Endothelial cell of umbilical vein (primary cell): ENCODE measurements around the gene AMOT. TPM values are rescaled to one million over a fixed set of nuclear protein-coding genes. Genes with fewer than 3 reads are reported as not detected.

Source experiments
- BruUV-seq: library from RNA; stranded (reverse); fragments of 400-500 nt; replicated peaks from 2 replicates; lab custom pipeline; 2021; lab: Mats Ljungman, UMichigan
- CTCF ChIA-PET: fragments of 300-600, 350-600 bp; sonication (Branson Sonifier 250); formaldehyde crosslinking; loops from one replicate; lab custom pipeline; 2021; ENCODE audit warnings: antibody characterized with exemption, inconsistent platforms; lab: Charles Lee
- POLR2A ChIA-PET: fragments of 300-600, 350-600 bp; sonication (Branson Sonifier 250); formaldehyde crosslinking; loops from one replicate; lab custom pipeline; 2021; ENCODE audit warnings: antibody characterized with exemption, inconsistent platforms; lab: Charles Lee
- DNase-seq: peaks from one replicate; pipeline ENCODE4 v3.0.0-alpha.2; 2011; ENCODE audit warnings: low read depth, low spot score
- FAIRE-seq: peaks from 2 replicates; lab custom pipeline; 2011; peaks lifted over from hg19 to GRCh38; lab: Jason Lieb, UNC
- H2AFZ ChIP-seq: 2 replicates; pipeline ENCODE4 v1.6.0; 2012; ENCODE audit warnings: low read depth, low read length, control low read depth, inconsistent platforms
- H3K27ac ChIP-seq: 2 replicates; pipeline ENCODE4 v1.5.1; 2011; ENCODE audit warnings: low read depth, mild to moderate bottlenecking, control low read depth, low read length, moderate library complexity; ENCODE audit not compliant: insufficient read depth
- H3K27me3 ChIP-seq, 2 experiments: 2 replicates each; pipeline versions ENCODE4 v1.6.0 to v1.6.1; 2011; ENCODE audit warnings: low read length in 2 of 2, mixed read lengths in 1 of 2; ENCODE audit not compliant: control insufficient read depth in 2 of 2, insufficient read depth in 2 of 2
- H3K36me3 ChIP-seq, 2 experiments: 2 replicates in 1 of 2; 3 replicates in 1 of 2; pipeline ENCODE4 v1.5.1; 2011; ENCODE audit warnings: low read length in 2 of 2, mild to moderate bottlenecking in 1 of 2, moderate library complexity in 1 of 2; ENCODE audit not compliant: control insufficient read depth in 2 of 2, insufficient read depth in 2 of 2; ENCODE audit errors: extremely low read depth in 1 of 2
- H3K4me1 ChIP-seq: 3 replicates; pipeline ENCODE4 v1.5.1; 2011; ENCODE audit warnings: mild to moderate bottlenecking, low read length; ENCODE audit not compliant: control insufficient read depth, insufficient read depth; ENCODE audit errors: extremely low read depth
- H3K4me2 ChIP-seq: 2 replicates; pipeline ENCODE4 v1.6.1; 2011; ENCODE audit warnings: low read length, control low read depth, mixed read lengths; ENCODE audit not compliant: insufficient read depth
- H3K4me3 ChIP-seq, 3 experiments: fragments of 200-600 bp in 1 of 3; sonication (generic), shearing (Covaris generic) in 1 of 3; replicated peaks in 1 of 3; 2 replicates each; pipeline ENCODE4 v1.5.1; 2011 to 2016; ENCODE audit warnings: control low read depth in 3 of 3, low read length in 3 of 3, mild to moderate bottlenecking in 2 of 3, inconsistent platforms in 1 of 3, low read depth in 1 of 3, moderate library complexity in 1 of 3; ENCODE audit not compliant: insufficient read depth in 1 of 3
- H3K79me2 ChIP-seq: 2 replicates; pipeline ENCODE4 v1.6.0; 2012; ENCODE audit warnings: low read length, inconsistent platforms; ENCODE audit not compliant: control insufficient read depth, insufficient read depth
- H3K9ac ChIP-seq: replicated peaks from 2 replicates; pipeline ENCODE3; 2011; ENCODE audit warnings: low read length, control low read depth; ENCODE audit not compliant: insufficient read depth; ENCODE audit errors: extremely low read depth
- H3K9me1 ChIP-seq: replicated peaks from 3 replicates; pipeline ENCODE4 v1.6.0; 2011; ENCODE audit warnings: mild to moderate bottlenecking, low read length; ENCODE audit not compliant: control insufficient read depth, insufficient read depth; ENCODE audit errors: extremely low read depth
- H3K9me3 ChIP-seq: replicated peaks from 2 replicates; pipeline ENCODE4 v1.5.1; 2012; ENCODE audit warnings: low read length, inconsistent platforms; ENCODE audit not compliant: control insufficient read depth, insufficient read depth
- H4K20me1 ChIP-seq: replicated peaks from 2 replicates; pipeline ENCODE3; 2011; ENCODE audit warnings: mild to moderate bottlenecking, low read length; ENCODE audit not compliant: control insufficient read depth, insufficient read depth; ENCODE audit errors: extremely low read depth
- FOS ChIP-seq: IDR thresholded peaks from 2 replicates; pipeline ENCODE4 v1.6.1; 2011; ENCODE audit warnings: mild to moderate bottlenecking, low read length, moderate library complexity, borderline replicate concordance; ENCODE audit not compliant: insufficient read depth
- GATA2 ChIP-seq: IDR thresholded peaks from 2 replicates; pipeline ENCODE4 v1.7.0; 2011; ENCODE audit warnings: low read depth, mild to moderate bottlenecking, moderate library complexity, mixed read lengths, low read length; ENCODE audit not compliant: insufficient read length, insufficient read depth
- JUN ChIP-seq: IDR thresholded peaks from 2 replicates; pipeline ENCODE4 v1.6.1; 2011; ENCODE audit warnings: borderline replicate concordance, low read depth; ENCODE audit not compliant: insufficient read length, insufficient read depth
- MYC ChIP-seq: IDR thresholded peaks from one replicate; pipeline ENCODE4 v1.6.1; 2011; ENCODE audit warnings: mild to moderate bottlenecking, low read depth, low read length
- POLR2A ChIP-seq: IDR thresholded peaks from 2 replicates; pipeline ENCODE4 v1.6.1; 2012; ENCODE audit warnings: low read depth, mild to moderate bottlenecking, control low read depth, low read length
- POLR2AphosphoS5 ChIP-seq: IDR thresholded peaks from 2 replicates; pipeline ENCODE4 v1.6.1; 2012; ENCODE audit warnings: low read depth, mild to moderate bottlenecking, control low read depth, low read length, moderate library complexity; ENCODE audit not compliant: insufficient read depth
- dilution Hi-C: fragments of 300-500 bp; cut with MboI; formaldehyde crosslinking; loops from one replicate; pipeline ENCODE4 v1.15.0; 2019; ENCODE audit warnings: low sequenced_read_pairs; ENCODE audit not compliant: extremely low pct_ligation_motif_present
- intact Hi-C: fragments of 100-400 bp; cut with micrococcal nuclease; formaldehyde crosslinking; loops from one replicate; pipeline ENCODE4 v1.10.0; 2022
- polyA plus RNA-seq, 4 experiments: library from polyadenylated mRNA; depleted of rRNA in 3 of 4; stranded (reverse) in 3 of 4; unstranded in 1 of 4; fragments of >200 nt; gene quantifications; 2 replicates each; pipeline versions ENCODE4 v1.2.1 to v1.2.3, GENCODE V29; 2011 to 2012; ENCODE audit warnings: missing spikeins in 1 of 4
- total RNA-seq: library from RNA; stranded (reverse); gene quantifications from 2 replicates; pipeline ENCODE4 v1.2.3, GENCODE V29; 2021
- TF ChIP-seq, protein P1 (sequence below), 2 donors: IDR thresholded peaks; 1 replicate in 1 of 2; 2 replicates in 1 of 2; pipeline ENCODE4 v1.5.1; 2011; ENCODE audit warnings: low read length in 2 of 2, mild to moderate bottlenecking in 2 of 2, moderate library complexity in 2 of 2, control low read depth in 1 of 2, inconsistent platforms in 1 of 2, low read depth in 1 of 2; ENCODE audit not compliant: insufficient read depth in 1 of 2; ENCODE audit errors: extremely low read depth in 1 of 2
- TF ChIP-seq, protein P2 (sequence below): IDR thresholded peaks from 2 replicates; pipeline ENCODE4 v1.6.1; 2011; ENCODE audit not compliant: insufficient read depth, insufficient read length

Gene AMOT
- total and polyA plus RNA-seq, 2 donors (not counting 3 experiments of a cell fraction or from before 2014, with no cell fraction given) = 0.68 to 3.5 TPM

DNA sequence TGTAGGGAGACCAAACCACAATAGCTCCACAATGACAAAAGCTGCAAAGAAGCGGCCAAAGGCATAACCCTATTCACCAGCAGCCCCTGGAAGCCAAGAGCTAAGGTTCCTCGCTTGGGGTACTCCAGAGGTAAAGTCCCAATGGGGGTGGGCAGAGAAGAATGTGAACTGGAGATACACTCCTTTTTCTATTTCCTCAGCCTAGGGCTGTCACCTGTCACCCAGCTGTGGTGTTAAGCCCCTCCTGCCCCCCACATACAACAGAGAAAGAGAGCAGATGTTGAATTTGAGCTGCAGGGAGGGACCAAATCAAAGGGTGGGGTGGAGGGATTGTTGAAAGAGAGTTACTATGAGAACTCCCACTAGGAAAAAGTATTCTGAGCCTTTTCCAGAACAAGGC is 26.1 kb downstream of the AMOT start:
- TF ChIP-seq JUN = no peak
- no peak for TF ChIP-seq MYC
- TF ChIP-seq, protein P1, sequence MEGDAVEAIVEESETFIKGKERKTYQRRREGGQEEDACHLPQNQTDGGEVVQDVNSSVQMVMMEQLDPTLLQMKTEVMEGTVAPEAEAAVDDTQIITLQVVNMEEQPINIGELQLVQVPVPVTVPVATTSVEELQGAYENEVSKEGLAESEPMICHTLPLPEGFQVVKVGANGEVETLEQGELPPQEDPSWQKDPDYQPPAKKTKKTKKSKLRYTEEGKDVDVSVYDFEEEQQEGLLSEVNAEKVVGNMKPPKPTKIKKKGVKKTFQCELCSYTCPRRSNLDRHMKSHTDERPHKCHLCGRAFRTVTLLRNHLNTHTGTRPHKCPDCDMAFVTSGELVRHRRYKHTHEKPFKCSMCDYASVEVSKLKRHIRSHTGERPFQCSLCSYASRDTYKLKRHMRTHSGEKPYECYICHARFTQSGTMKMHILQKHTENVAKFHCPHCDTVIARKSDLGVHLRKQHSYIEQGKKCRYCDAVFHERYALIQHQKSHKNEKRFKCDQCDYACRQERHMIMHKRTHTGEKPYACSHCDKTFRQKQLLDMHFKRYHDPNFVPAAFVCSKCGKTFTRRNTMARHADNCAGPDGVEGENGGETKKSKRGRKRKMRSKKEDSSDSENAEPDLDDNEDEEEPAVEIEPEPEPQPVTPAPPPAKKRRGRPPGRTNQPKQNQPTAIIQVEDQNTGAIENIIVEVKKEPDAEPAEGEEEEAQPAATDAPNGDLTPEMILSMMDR (IDR thresholded peaks at IDR 0.05; ENCODE audit: extremely low read depth in 1 of 2, insufficient read depth in 1 of 2, low read depth in 1 of 2, low read length in 2 of 2) = no peak
- TF ChIP-seq FOS = no peak
- no peak for TF ChIP-seq GATA2
- TF ChIP-seq POLR2A = no peak
- TF ChIP-seq, protein P2, sequence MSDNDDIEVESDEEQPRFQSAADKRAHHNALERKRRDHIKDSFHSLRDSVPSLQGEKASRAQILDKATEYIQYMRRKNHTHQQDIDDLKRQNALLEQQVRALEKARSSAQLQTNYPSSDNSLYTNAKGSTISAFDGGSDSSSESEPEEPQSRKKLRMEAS = no peak
- TF ChIP-seq POLR2AphosphoS5 = no peak
- H3K79me2 ChIP-seq = no peaks in the 10 kb centered on the region
- no peak for DNase-seq
- no peaks in the 10 kb centered on the region for H3K9me3 ChIP-seq
- no TSS peak for BruUV-seq
- H3K4me1 ChIP-seq = no peaks in the 10 kb centered on the region
- no peaks in the 10 kb centered on the region for H3K9me1 ChIP-seq
- dilution Hi-C loops (no loop called here), intact Hi-C loops (no loop called here)
- H3K27ac ChIP-seq = no peak overlapping the region
- no peak overlapping the region for H3K9ac ChIP-seq
- H3K36me3 ChIP-seq = no peaks in the 10 kb centered on the region
- ChIA-PET CTCF (no interaction called here), POLR2A (no interaction called here)
- no peak for FAIRE-seq
- H4K20me1 ChIP-seq = no peaks in the 10 kb centered on the region
- H3K4me2 ChIP-seq = no peak overlapping the region
- no peak overlapping the region for H2AFZ ChIP-seq
- no peaks in the 10 kb centered on the region for H3K27me3 ChIP-seq
- no peak overlapping the region for H3K4me3 ChIP-seq
